GM12874 (cell line): ENCODE results near the gene ZFAND3.

Experiments used
- TF ChIP-seq, protein P1 (sequence below): IDR thresholded peaks from 2 replicates; pipeline ENCODE4 v1.5.1; 2011; ENCODE audit warnings: low read depth, mild to moderate bottlenecking, control low read depth, low read length, moderate library complexity; ENCODE audit not compliant: insufficient read depth

Gene ZFAND3

DNA sequence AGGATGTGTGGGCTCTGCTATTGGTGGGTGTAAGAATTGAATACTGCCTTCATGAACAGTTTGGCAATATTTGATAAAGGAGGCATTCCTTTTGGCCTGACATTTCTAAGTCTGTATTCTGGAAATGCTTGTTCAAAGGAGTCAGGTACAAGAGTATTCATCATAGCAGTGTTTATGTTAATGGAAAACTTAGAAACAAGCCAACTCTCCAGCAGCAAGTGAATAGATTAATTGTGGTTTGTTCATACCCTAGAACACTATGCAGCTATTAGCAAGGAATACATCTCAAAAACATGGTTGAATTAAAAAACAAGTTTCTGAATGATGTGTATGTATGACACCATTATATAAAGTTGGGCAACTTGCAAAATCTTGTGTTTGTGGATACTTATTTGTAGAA is 195.8 kb downstream of the ZFAND3 start:
- TF ChIP-seq, protein P1, sequence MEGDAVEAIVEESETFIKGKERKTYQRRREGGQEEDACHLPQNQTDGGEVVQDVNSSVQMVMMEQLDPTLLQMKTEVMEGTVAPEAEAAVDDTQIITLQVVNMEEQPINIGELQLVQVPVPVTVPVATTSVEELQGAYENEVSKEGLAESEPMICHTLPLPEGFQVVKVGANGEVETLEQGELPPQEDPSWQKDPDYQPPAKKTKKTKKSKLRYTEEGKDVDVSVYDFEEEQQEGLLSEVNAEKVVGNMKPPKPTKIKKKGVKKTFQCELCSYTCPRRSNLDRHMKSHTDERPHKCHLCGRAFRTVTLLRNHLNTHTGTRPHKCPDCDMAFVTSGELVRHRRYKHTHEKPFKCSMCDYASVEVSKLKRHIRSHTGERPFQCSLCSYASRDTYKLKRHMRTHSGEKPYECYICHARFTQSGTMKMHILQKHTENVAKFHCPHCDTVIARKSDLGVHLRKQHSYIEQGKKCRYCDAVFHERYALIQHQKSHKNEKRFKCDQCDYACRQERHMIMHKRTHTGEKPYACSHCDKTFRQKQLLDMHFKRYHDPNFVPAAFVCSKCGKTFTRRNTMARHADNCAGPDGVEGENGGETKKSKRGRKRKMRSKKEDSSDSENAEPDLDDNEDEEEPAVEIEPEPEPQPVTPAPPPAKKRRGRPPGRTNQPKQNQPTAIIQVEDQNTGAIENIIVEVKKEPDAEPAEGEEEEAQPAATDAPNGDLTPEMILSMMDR: no peak

DNA sequence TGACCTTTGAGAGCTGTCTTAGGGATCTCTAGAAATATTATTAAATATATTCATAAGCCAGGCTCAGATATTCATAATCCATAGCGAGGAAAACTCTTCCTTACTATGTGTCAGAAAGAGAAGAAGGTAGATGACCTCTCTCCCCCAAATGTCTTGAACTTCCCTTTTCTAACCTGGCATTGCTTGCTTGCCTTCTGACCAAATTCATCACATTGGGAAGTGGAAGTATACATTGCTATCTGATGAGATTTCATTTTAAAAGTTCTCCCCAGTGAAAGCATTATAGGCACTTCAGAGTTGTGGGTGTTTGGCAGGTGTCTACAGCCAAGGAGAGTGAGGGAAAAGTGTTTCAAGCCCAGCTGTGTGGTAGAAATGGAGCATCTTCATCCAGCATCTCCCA is 197.3 kb downstream of the ZFAND3 start:
- TF ChIP-seq, protein P1: no peak

DNA sequence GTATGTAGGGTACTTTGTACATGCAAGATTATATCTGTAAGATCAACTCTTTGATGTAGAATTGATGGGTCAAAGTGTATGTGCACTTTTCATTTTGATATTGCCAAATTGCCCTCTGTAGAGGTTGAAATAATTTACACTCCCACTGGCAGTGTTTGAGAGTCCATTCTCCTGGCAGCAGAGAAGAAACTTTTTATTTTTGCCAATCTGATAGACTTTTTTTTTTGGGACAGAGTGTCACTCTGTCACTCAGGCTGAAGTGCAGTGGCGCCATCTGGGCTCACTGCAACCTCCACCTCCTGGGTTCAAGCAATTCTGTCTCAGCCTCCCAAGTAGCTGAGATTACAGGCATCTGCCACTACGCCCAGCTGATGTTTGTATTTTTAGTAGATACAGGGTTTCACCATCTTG is 199.2 kb downstream of the ZFAND3 start:
- TF ChIP-seq, protein P1: no peak

DNA sequence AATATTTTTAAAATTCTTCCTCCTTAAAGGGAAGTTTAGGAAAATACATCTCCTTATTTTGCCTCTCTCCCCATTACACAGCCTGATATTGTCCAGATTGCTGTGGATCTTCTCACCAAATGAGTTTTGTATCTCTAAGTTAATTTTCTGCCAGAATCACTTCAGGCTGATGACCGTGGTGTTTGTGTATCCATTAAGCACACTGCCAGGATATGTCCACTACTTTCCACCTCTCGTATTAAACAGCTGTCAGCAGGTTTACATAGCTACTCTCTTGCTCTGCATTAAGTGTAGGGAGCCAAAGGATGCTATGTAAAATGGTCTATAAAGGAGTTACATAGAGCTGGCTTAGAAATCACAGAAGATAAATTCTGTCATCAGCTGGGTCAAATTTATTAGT is 201.1 kb downstream of the ZFAND3 start:
- TF ChIP-seq, protein P1: no peak

DNA sequence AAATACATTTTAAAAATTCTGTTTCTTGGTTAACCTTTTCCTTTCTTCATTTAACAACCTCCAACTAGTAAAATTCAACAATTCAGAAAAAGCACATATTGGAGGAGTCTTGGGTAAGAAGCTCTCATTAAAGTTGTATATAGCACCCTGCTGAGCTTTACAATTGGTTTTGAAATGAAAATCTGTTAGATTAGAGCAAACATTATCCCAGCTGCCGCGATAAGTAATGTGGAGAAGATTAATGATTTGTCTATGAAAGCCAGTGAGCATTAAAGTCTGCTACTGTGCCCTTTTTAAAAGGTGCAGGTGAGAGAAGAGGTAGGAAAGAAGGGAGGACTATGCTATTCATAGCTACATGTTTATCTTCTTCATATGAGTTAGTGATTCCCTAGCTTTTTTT is 201.5 kb downstream of the ZFAND3 start:
- TF ChIP-seq, protein P1: no peak

DNA sequence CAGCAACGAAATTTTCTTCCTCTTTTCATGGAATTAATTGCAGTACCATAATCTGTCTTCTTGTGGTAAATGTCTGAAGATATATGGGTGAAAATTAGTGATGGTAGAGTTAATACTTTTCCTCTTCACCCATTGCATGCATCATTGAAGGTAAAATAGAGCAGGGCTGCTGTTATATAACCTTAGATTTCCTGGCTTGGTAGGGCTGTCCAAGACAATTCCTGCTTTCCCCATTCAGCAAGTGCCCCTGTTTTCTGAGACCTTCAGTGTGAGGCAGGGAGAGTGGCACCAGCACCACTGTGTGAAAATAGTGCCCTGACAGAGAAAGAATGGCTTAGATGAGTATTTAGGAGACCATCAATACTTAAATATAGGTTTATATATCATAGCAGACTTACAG is 202.0 kb downstream of the ZFAND3 start:
- TF ChIP-seq, protein P1: no peak

DNA sequence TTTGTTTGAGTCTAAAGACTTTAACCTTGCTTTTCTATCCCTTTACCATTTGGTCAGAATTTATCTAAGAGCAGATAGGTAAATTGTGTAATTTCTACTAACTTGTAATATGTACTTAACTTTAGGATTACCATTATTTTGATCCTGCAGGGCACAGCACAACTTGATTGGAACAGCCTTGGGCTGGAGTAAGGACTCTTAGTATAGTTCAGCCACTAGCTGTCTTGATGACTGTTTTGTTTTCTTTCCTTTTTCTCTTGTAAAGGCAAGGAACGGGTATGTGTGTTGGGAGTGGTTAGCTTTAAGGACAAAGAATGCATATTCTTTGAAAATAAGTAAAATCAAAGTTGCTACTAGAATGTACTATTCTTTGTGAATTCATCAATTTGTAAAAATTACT is 203.2 kb downstream of the ZFAND3 start:
- TF ChIP-seq, protein P1: no peak

DNA sequence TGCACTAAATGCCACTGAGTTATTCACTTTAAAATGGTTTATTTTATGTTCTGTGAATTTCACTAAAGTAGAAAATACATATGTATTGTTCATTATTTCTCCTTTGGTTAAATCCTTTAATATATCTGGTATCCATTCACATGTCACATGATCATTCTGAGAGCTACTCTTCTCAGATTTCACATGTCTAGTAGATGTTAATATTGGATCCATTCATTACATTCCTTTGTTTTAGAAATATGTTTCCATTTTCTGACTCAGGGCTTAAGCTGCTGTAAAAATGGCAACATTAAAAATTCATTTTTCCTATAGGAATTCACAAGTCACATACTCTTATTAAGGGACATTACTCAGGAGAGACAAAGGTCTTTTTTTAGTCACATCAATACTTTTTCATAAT is 205.4 kb downstream of the ZFAND3 start:
- TF ChIP-seq, protein P1: no peak
